Stomach (tissue), 4 donors: ENCODE results near the gene RSRC1.

Experiments used
- POLR2AphosphoS5 ChIP-seq, 3 donors: sonication (generic); formaldehyde crosslinking; IDR thresholded peaks; one replicate each; pipeline ENCODE4 v1.6.1; 2016; ENCODE audit warnings: antibody characterized with exemption in 3 of 3
- TF ChIP-seq, protein P1 (sequence below), 7 experiments: fragments of 450-650 bp in 4 of 7; fragments of 200-600 bp in 3 of 7; sonication (generic) in 3 of 7; IDR thresholded peaks; one replicate each; pipeline ENCODE4 v1.5.1; 2016 to 2019; ENCODE audit warnings: antibody characterized with exemption in 7 of 7, control low read depth in 2 of 7, mild to moderate bottlenecking in 1 of 7

DNA sequence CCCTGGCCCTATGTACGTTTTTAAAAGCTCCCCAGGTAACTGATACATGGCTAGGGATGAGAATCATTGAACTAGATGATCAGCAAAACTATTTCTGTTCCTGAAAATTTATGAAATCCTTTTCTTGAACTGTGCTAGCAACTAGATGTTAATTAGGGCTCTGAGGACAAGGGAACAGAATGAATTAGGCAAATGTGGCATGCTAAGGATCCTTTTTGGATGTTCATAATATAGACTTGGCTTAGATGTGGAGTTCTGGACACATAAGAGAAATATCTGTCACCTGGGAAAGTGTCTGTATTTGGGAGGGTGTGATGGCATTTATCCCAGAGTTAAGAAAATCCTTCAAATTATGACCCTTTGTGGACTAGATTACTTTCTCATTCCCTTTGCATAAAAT, 71.2 kb downstream of the RSRC1 start:
- TF ChIP-seq POLR2AphosphoS5 (IDR thresholded peaks at IDR 0.05) = no peak
- TF ChIP-seq, protein P1, sequence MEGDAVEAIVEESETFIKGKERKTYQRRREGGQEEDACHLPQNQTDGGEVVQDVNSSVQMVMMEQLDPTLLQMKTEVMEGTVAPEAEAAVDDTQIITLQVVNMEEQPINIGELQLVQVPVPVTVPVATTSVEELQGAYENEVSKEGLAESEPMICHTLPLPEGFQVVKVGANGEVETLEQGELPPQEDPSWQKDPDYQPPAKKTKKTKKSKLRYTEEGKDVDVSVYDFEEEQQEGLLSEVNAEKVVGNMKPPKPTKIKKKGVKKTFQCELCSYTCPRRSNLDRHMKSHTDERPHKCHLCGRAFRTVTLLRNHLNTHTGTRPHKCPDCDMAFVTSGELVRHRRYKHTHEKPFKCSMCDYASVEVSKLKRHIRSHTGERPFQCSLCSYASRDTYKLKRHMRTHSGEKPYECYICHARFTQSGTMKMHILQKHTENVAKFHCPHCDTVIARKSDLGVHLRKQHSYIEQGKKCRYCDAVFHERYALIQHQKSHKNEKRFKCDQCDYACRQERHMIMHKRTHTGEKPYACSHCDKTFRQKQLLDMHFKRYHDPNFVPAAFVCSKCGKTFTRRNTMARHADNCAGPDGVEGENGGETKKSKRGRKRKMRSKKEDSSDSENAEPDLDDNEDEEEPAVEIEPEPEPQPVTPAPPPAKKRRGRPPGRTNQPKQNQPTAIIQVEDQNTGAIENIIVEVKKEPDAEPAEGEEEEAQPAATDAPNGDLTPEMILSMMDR (IDR thresholded peaks at IDR 0.05) = no peak
